NCI-H1436 (cell line): Measurements from ENCODE around the gene OXCT1.

Experiments used
- DNase-seq: peaks from one replicate; lab custom pipeline; 2025; lab: John Stamatoyannopoulos, UW

Gene OXCT1

GRCh38 chr5:41869724-41870626, at the start of gene OXCT1:
TSS of gene OXCT1 (minus strand) at chr5:41870425. CDS start at chr5:41870358, 67 bp downstream.
- DNase-seq: peak; percentile 80

- DNase-seq: no peak
Measured at GRCh38 chr5:41918105-41918504, 47.9 kb upstream of the OXCT1 start.

- DNase-seq: no peak
Measured at GRCh38 chr5:41908374-41909079, 38.3 kb upstream of the OXCT1 start.

- no peak for DNase-seq
Measured at GRCh38 chr5:41906151-41906550, 35.9 kb upstream of the OXCT1 start.

GRCh38 chr5:41903892-41904799, 33.9 kb upstream of the OXCT1 start, which contains the start of gene RIMOC1:
TSS of gene RIMOC1 (plus strand) at chr5:41904344. CDS start at chr5:41904368, 24 bp downstream.
- DNase-seq: peak; percentile 93

- DNase-seq: no peak
Measured at GRCh38 chr5:41903382-41903891, 33.2 kb upstream of the OXCT1 start.

- DNase-seq: no peak
Measured at GRCh38 chr5:41896230-41896629, 26.0 kb upstream of the OXCT1 start.

GRCh38 chr5:41893074-41893851, 23.0 kb upstream of the OXCT1 start:
- DNase-seq: no peak

GRCh38 chr5:41892031-41892430, 21.8 kb upstream of the OXCT1 start:
- no peak for DNase-seq

GRCh38 chr5:41891066-41891707, 21.0 kb upstream of the OXCT1 start:
- no peak for DNase-seq

- DNase-seq: no peak
Measured at GRCh38 chr5:41885286-41885685, 15.1 kb upstream of the OXCT1 start.

- DNase-seq: no peak
Measured at GRCh38 chr5:41883936-41884335, 13.7 kb upstream of the OXCT1 start.

GRCh38 chr5:41883243-41883642, 13.0 kb upstream of the OXCT1 start:
- DNase-seq: no peak

GRCh38 chr5:41882765-41883164, 12.5 kb upstream of the OXCT1 start:
- no peak for DNase-seq

GRCh38 chr5:41878643-41879478, 8.6 kb upstream of the OXCT1 start:
- no peak for DNase-seq

- no peak for DNase-seq
Measured at GRCh38 chr5:41878173-41878572, 7.9 kb upstream of the OXCT1 start.

- no peak for DNase-seq
Measured at GRCh38 chr5:41877408-41877807, 7.2 kb upstream of the OXCT1 start.

GRCh38 chr5:41876678-41877077, 6.5 kb upstream of the OXCT1 start:
- DNase-seq: no peak

- DNase-seq: no peak
Measured at GRCh38 chr5:41875121-41875520, 4.9 kb upstream of the OXCT1 start.
